Midbrain (tissue), 1 donor: ENCODE measurements around the gene EHD1.
A peak's percentile ranks its signal among the peaks of the same experiment; 100 is the strongest.
"Not testable (repeated sequence)": the region's sequence is repeated elsewhere in the genome, so short reads cannot be mapped to it uniquely, and the experiment has no call there.

ENCODE experiments used
- DNase-seq: peaks from one replicate; lab custom pipeline; 2025; lab: John Stamatoyannopoulos, UW

EHD1 gene

GRCh38 chr11:64826578-64827450 lies 51.6 kb downstream of the EHD1 start:
- no peak for DNase-seq

- no peak for DNase-seq
Observed at GRCh38 chr11:64826062-64826461, 52.4 kb downstream of the EHD1 start.

GRCh38 chr11:64823568-64824119 lies 54.8 kb downstream of the EHD1 start:
- DNase-seq: no peak

GRCh38 chr11:64817476-64817875 lies 60.9 kb downstream of the EHD1 start:
- no peak for DNase-seq

- not testable (repeated sequence) for DNase-seq
Observed at GRCh38 chr11:64815433-64815832, 63.0 kb downstream of the EHD1 start.

GRCh38 chr11:64814712-64815187 lies 63.7 kb downstream of the EHD1 start:
- no peak for DNase-seq

- no peak for DNase-seq
Observed at GRCh38 chr11:64813826-64814225, 64.6 kb downstream of the EHD1 start.

- no peak for DNase-seq
Observed at GRCh38 chr11:64810891-64811272, 67.5 kb downstream of the EHD1 start.

- DNase-seq: peak; percentile 97
Observed at GRCh38 chr11:64810271-64810890, 68.0 kb downstream of the EHD1 start, which contains the start of gene MEN1. MEN1 (minus strand) TSS chr11:64810551; CDS start chr11:64810109, 442 bp downstream.

GRCh38 chr11:64809781-64810241 lies 68.6 kb downstream of the EHD1 start:
- DNase-seq: no peak

- DNase-seq: no peak
Observed at GRCh38 chr11:64805481-64805880, 72.9 kb downstream of the EHD1 start.

- no peak for DNase-seq
Observed at GRCh38 chr11:64804346-64805210, 73.8 kb downstream of the EHD1 start.

- DNase-seq: no peak
Observed at GRCh38 chr11:64803846-64804345, 74.5 kb downstream of the EHD1 start.

- peak; percentile 87 for DNase-seq
Observed at GRCh38 chr11:64803158-64803845, 75.1 kb downstream of the EHD1 start, which contains the start of gene MAP4K2. MAP4K2 (minus strand) TSS chr11:64803214; CDS start chr11:64803149, 65 bp downstream.

- no peak for DNase-seq
Observed at GRCh38 chr11:64802370-64803157, 75.9 kb downstream of the EHD1 start.
